Hepatocyte (in vitro differentiated cells): Measurements from ENCODE around the gene FBXO3. TPM values are rescaled to one million over a fixed set of nuclear protein-coding genes. Genes with fewer than 3 reads are reported as not detected.

Experiments
- DNase-seq: peaks from one replicate; pipeline ENCODE4 v3.0.0-alpha.2; 2016; ENCODE audit warnings: low spot score
- H2AFZ ChIP-seq: fragments of 200-600 bp; sonication (generic); 2 replicates; pipeline ENCODE4 v1.6.0; 2016; ENCODE audit warnings: antibody characterized with exemption, mild to moderate bottlenecking
- H3K27ac ChIP-seq: fragments of 200-600 bp; sonication (generic); 2 replicates; pipeline ENCODE4 v1.5.1; 2016; ENCODE audit warnings: mild to moderate bottlenecking
- H3K27me3 ChIP-seq: fragments of 200-600 bp; sonication (generic); 2 replicates; pipeline ENCODE4 v1.6.1; 2016
- H3K36me3 ChIP-seq: fragments of 200-600 bp; sonication (generic); replicated peaks from 2 replicates; pipeline ENCODE4 v1.5.1; 2016; ENCODE audit warnings: low read depth; ENCODE audit not compliant: insufficient read depth
- H3K4me1 ChIP-seq: fragments of 200-600 bp; sonication (generic); 2 replicates; pipeline ENCODE4 v1.5.1; 2016; ENCODE audit warnings: mild to moderate bottlenecking, moderate library complexity; ENCODE audit not compliant: insufficient read depth
- H3K4me2 ChIP-seq: fragments of 200-600 bp; sonication (generic); 2 replicates; pipeline ENCODE4 v1.6.0; 2016
- H3K4me3 ChIP-seq: fragments of 200-600 bp; sonication (generic); 2 replicates; pipeline ENCODE4 v1.5.1; 2016; ENCODE audit warnings: mild to moderate bottlenecking
- H3K79me2 ChIP-seq: fragments of 200-600 bp; sonication (generic); 2 replicates; pipeline ENCODE4 v1.6.0; 2017; ENCODE audit warnings: mild to moderate bottlenecking
- H3K9me2 ChIP-seq: fragments of 200-600 bp; sonication (generic); replicated peaks from 2 replicates; pipeline ENCODE4 v1.6.0; 2017; ENCODE audit warnings: mild to moderate bottlenecking; ENCODE audit not compliant: insufficient read depth
- H3K9me3 ChIP-seq: fragments of 200-600 bp; sonication (generic); 2 replicates; pipeline ENCODE4 v1.5.1; 2016; ENCODE audit warnings: low read depth, mild to moderate bottlenecking
- H4K20me1 ChIP-seq: fragments of 200-600 bp; sonication (generic); 2 replicates; pipeline ENCODE4 v1.6.0; 2016; ENCODE audit warnings: mild to moderate bottlenecking; ENCODE audit not compliant: insufficient read depth, poor library complexity, severe bottlenecking
- CTCF ChIP-seq: fragments of 200-600 bp; sonication (generic); IDR thresholded peaks from 2 replicates; pipeline ENCODE4 v1.5.1; 2016; ENCODE audit warnings: antibody characterized with exemption, mild to moderate bottlenecking; ENCODE audit not compliant: poor library complexity
- EZH2 ChIP-seq: fragments of 200-600 bp; sonication (generic); IDR thresholded peaks from 2 replicates; pipeline ENCODE4 v1.6.1; 2016; ENCODE audit warnings: antibody characterized with exemption, mild to moderate bottlenecking, borderline replicate concordance
- EZH2phosphoT487 ChIP-seq: fragments of 200-600 bp; sonication (generic); IDR thresholded peaks from one replicate; pipeline ENCODE4 v1.6.1; 2018; ENCODE audit warnings: antibody characterized with exemption, mild to moderate bottlenecking, low read depth, moderate library complexity; ENCODE audit not compliant: unreplicated experiment, severe bottlenecking
- WGBS: methylation state at CpG from one replicate; pipeline ENCODE4 v1.1.6; 2016; ENCODE audit warnings: low lambda C conversion rate; ENCODE audit errors: missing lambda C conversion rate; 5-methylcytosine and 5-hydroxymethylcytosine counted together
- polyA plus RNA-seq: library from polyadenylated mRNA; unstranded; fragments of >200 nt; fragmentation: Nextera tagmentation; extraction: Ambion mirVana; gene quantifications from 2 replicates; pipeline ENCODE4 v1.2.1, GENCODE V29; 2016
- total RNA-seq: library from RNA; depleted of rRNA; stranded (reverse); fragments of >200 nt; gene quantifications from 2 replicates; pipeline ENCODE4 v1.2.3, GENCODE V29; 2014

The FBXO3 gene
- total and polyA plus RNA-seq, 2 experiments from 2014 or later, result 29.3 to 58.1 TPM

GRCh38 chr11:33699515-33700062 lies 74.7 kb downstream of the FBXO3 start:
- Histone ChIP-seq H3K79me2 (no peaks in the 10 kb centered on the region), H3K9me2 (no peaks in the 10 kb centered on the region), H3K36me3 (no peaks in the 10 kb centered on the region), H3K27ac (no peak overlapping the region), H3K9me3 (no peaks in the 10 kb centered on the region), H3K4me3 (no peak overlapping the region), H2AFZ (no peak overlapping the region), H3K4me2 (peak overlapping the region; percentile 75), H3K27me3 (no peaks in the 10 kb centered on the region), H4K20me1 (no peaks in the 10 kb centered on the region), H3K4me1 (peaks cover 38% of the 10 kb centered on the region)
- 78% methylated on average over 12 of the region's 12 CpGs for WGBS
- peak; percentile 45 for DNase-seq
- no peak for TF ChIP-seq EZH2
- TF ChIP-seq EZH2phosphoT487, result no peak
- TF ChIP-seq CTCF, result no peak

GRCh38 chr11:33698921-33699320 lies 75.4 kb downstream of the FBXO3 start:
- H3K79me2 ChIP-seq, result no peaks in the 10 kb centered on the region
- no peaks in the 10 kb centered on the region for H4K20me1 ChIP-seq
- no peak for TF ChIP-seq EZH2
- no peak for TF ChIP-seq EZH2phosphoT487
- TF ChIP-seq CTCF, result no peak
- H3K4me3 ChIP-seq, result no peak overlapping the region
- no peaks in the 10 kb centered on the region for H3K36me3 ChIP-seq
- no peaks in the 10 kb centered on the region for H3K9me2 ChIP-seq
- no peak overlapping the region for H3K27ac ChIP-seq
- H3K27me3 ChIP-seq, result no peaks in the 10 kb centered on the region
- H3K9me3 ChIP-seq, result no peaks in the 10 kb centered on the region
- no peak overlapping the region for H2AFZ ChIP-seq
- WGBS, result 93% methylated on average over 5 of the region's 5 CpGs
- peaks cover 34% of the 10 kb centered on the region for H3K4me1 ChIP-seq
- H3K4me2 ChIP-seq, result no peak overlapping the region
- no peak for DNase-seq

- Histone ChIP-seq H3K27me3 (no peaks in the 10 kb centered on the region), H3K4me3 (no peak overlapping the region), H4K20me1 (no peaks in the 10 kb centered on the region), H3K9me3 (no peaks in the 10 kb centered on the region), H3K27ac (peak overlapping the region; percentile 0), H3K79me2 (no peaks in the 10 kb centered on the region), H3K4me2 (no peak overlapping the region), H3K36me3 (no peaks in the 10 kb centered on the region), H2AFZ (no peak overlapping the region), H3K4me1 (peaks cover 34% of the 10 kb centered on the region), H3K9me2 (no peaks in the 10 kb centered on the region)
- no peak for TF ChIP-seq EZH2
- no peak for TF ChIP-seq CTCF
- TF ChIP-seq EZH2phosphoT487, result no peak
- WGBS, result 71% methylated on average over 3 of the region's 3 CpGs
- DNase-seq, result no peak
Measured at GRCh38 chr11:33697997-33698396, 76.3 kb downstream of the FBXO3 start.
